Vagina (tissue), 2 donors: ENCODE data around the gene CRACR2B. TPM values are rescaled to one million over a fixed set of nuclear protein-coding genes. Genes with fewer than 3 reads are reported as not detected.

Experiments used
- DNase-seq, 2 donors: peaks; one replicate each; pipeline ENCODE4 v3.0.0-alpha.2; 2017; ENCODE audit errors: extremely low spot score in 2 of 2
- H3K27ac ChIP-seq: fragments of 200-600 bp; sonication (generic); one replicate; pipeline ENCODE4 v1.5.1; 2019
- H3K27me3 ChIP-seq: fragments of 200-600 bp; sonication (generic); one replicate; pipeline ENCODE4 v1.5.1; 2019
- H3K36me3 ChIP-seq, 2 donors: fragments of 200-600 bp; sonication (generic); one replicate each; pipeline ENCODE4 v1.5.1; 2017 to 2019
- H3K4me1 ChIP-seq: fragments of 200-600 bp; sonication (generic); one replicate; pipeline ENCODE4 v1.5.1; 2019
- H3K4me3 ChIP-seq, 2 donors: fragments of 200-600 bp; sonication (generic); 1 replicate in 1 of 2; 2 replicates in 1 of 2; pipeline ENCODE4 v1.5.1; 2016 to 2019
- H3K9me3 ChIP-seq: fragments of 200-600 bp; sonication (generic); one replicate; pipeline ENCODE4 v1.5.1; 2019
- CTCF ChIP-seq, 3 experiments: fragments of 450-650 bp in 2 of 3; fragments of 200-600 bp in 1 of 3; sonication (generic) in 1 of 3; IDR thresholded peaks; one replicate each; pipeline ENCODE4 v1.5.1; 2017 to 2019; ENCODE audit warnings: antibody characterized with exemption in 3 of 3, mild to moderate bottlenecking in 2 of 3, moderate library complexity in 2 of 3
- POLR2A ChIP-seq, 2 donors: fragments of 450-650 bp; IDR thresholded peaks; one replicate each; pipeline ENCODE4 v1.6.1; 2017; ENCODE audit warnings: antibody characterized with exemption in 2 of 2, mild to moderate bottlenecking in 2 of 2, moderate library complexity in 2 of 2
- POLR2AphosphoS5 ChIP-seq, 2 donors: sonication (generic); formaldehyde crosslinking; IDR thresholded peaks; one replicate each; pipeline ENCODE4 v1.9.0; 2017; ENCODE audit warnings: antibody characterized with exemption in 2 of 2, mild to moderate bottlenecking in 2 of 2, low read depth in 1 of 2; ENCODE audit not compliant: insufficient read depth in 1 of 2
- intact Hi-C: fragments of 100-400 bp; cut with DNase I; formaldehyde crosslinking; loops from one replicate; pipeline ENCODE4 v1.15.1; 2023
- total RNA-seq: library from RNA; depleted of rRNA; stranded (reverse); fragments of >200 nt; gene quantifications from one replicate; pipeline ENCODE4 v1.2.3, GENCODE V29; 2016

CRACR2B gene
- total RNA-seq, 1 donor from 2014 or later: 4.9 TPM

GRCh38 chr11:848380-848931 lies 20.7 kb downstream of the CRACR2B start:
- peaks cover 83% of the 10 kb centered on the region for H3K4me1 ChIP-seq
- peak overlapping the region; percentile 43 to 63 for H3K4me3 ChIP-seq
- TF ChIP-seq POLR2A (IDR thresholded peaks at IDR 0.05) (no peak), CTCF (IDR thresholded peaks at IDR 0.05) (peak; percentile 63 to 68 (median 68))
- peak overlapping the region; percentile 40 for H3K27ac ChIP-seq
- no peaks in the 10 kb centered on the region for H3K36me3 ChIP-seq
- no peaks in the 10 kb centered on the region for H3K27me3 ChIP-seq
- DNase-seq: no peak
- intact Hi-C loops: no loop called here
- no peaks in the 10 kb centered on the region for H3K9me3 ChIP-seq

- TF ChIP-seq POLR2AphosphoS5 (IDR thresholded peaks at IDR 0.05; ENCODE audit: insufficient read depth in 1 of 2, low read depth in 1 of 2): no peak
- no peak for TF ChIP-seq POLR2A (IDR thresholded peaks at IDR 0.05)
- no peak for TF ChIP-seq CTCF (IDR thresholded peaks at IDR 0.05)
Measured at GRCh38 chr11:849104-849824, 21.5 kb downstream of the CRACR2B start.

GRCh38 chr11:849951-850774 lies 22.4 kb downstream of the CRACR2B start:
- H3K9me3 ChIP-seq: no peaks in the 10 kb centered on the region
- intact Hi-C loops: loop anchor here (5.0 kb wide), 1 partner anchor 202 kb away; no protein-coding TSS in a partner anchor
- no peak overlapping the region for H3K27ac ChIP-seq
- H3K4me3 ChIP-seq: peak overlapping the region; percentile 43 to 63
- H3K36me3 ChIP-seq: no peaks in the 10 kb centered on the region
- peaks cover 66% of the 10 kb centered on the region for H3K4me1 ChIP-seq
- TF ChIP-seq POLR2A (IDR thresholded peaks at IDR 0.05) (no peak), CTCF (IDR thresholded peaks at IDR 0.05) (no peak), POLR2AphosphoS5 (IDR thresholded peaks at IDR 0.05; ENCODE audit: insufficient read depth in 1 of 2, low read depth in 1 of 2) (no peak)
- DNase-seq: no peak
- H3K27me3 ChIP-seq: no peaks in the 10 kb centered on the region

More at GRCh38 chr11:849104-849824, 21.5 kb downstream of the CRACR2B start:
- peak overlapping the region; percentile 43 to 63 for H3K4me3 ChIP-seq
- intact Hi-C loops: no loop called here
- H3K4me1 ChIP-seq: peaks cover 75% of the 10 kb centered on the region
- H3K27me3 ChIP-seq: no peaks in the 10 kb centered on the region
- DNase-seq: no peak
- H3K27ac ChIP-seq: peak overlapping the region; percentile 40
- no peaks in the 10 kb centered on the region for H3K9me3 ChIP-seq
- no peaks in the 10 kb centered on the region for H3K36me3 ChIP-seq

GRCh38 chr11:850775-851763 lies 23.4 kb downstream of the CRACR2B start:
- Histone ChIP-seq H3K9me3 (no peaks in the 10 kb centered on the region), H3K27ac (no peak overlapping the region), H3K4me3 (no peak overlapping the region), H3K27me3 (no peaks in the 10 kb centered on the region), H3K4me1 (peaks cover 63% of the 10 kb centered on the region), H3K36me3 (no peaks in the 10 kb centered on the region)
- no peak for DNase-seq
- TF ChIP-seq POLR2AphosphoS5 (IDR thresholded peaks at IDR 0.05; ENCODE audit: insufficient read depth in 1 of 2, low read depth in 1 of 2): no peak
- no peak for TF ChIP-seq POLR2A (IDR thresholded peaks at IDR 0.05)
- TF ChIP-seq CTCF (IDR thresholded peaks at IDR 0.05): no peak
- intact Hi-C loops: loop anchor here (5.0 kb wide), 1 partner anchor 201 kb away; no protein-coding TSS in a partner anchor
